Measurements from ENCODE around the gene ERRFI1. TPM values are rescaled to one million over a fixed set of nuclear protein-coding genes. Genes with fewer than 3 reads are reported as not detected.

Gene ERRFI1
- total RNA-seq, 3 donors from 2014 or later = 48.5 to 84.0 (median 50.2) TPM

- H3K4me3 ChIP-seq = no peak overlapping the region
- H3K9me3 ChIP-seq = no peaks in the 10 kb centered on the region
- H3K4me1 ChIP-seq (ENCODE audit: low read depth) = peaks cover 23% of the 10 kb centered on the region
- DNase-seq = no peak
- intact Hi-C loops (cut with DNase I, micrococcal nuclease) = loop anchor here (10.0 kb wide), 1 partner anchor 298 kb away; the partner anchor contains the start of gene SLC45A1 (in 2 of the 2)
- no peaks in the 10 kb centered on the region for H3K36me3 ChIP-seq (ENCODE audit: low read depth)
- no peak for ATAC-seq
- TF ChIP-seq CTCF (IDR thresholded peaks at IDR 0.05) = no peak
These were observed 9.2 kb downstream of the ERRFI1 start for GRCh38 chr1:8016895-8017241.

DNA sequence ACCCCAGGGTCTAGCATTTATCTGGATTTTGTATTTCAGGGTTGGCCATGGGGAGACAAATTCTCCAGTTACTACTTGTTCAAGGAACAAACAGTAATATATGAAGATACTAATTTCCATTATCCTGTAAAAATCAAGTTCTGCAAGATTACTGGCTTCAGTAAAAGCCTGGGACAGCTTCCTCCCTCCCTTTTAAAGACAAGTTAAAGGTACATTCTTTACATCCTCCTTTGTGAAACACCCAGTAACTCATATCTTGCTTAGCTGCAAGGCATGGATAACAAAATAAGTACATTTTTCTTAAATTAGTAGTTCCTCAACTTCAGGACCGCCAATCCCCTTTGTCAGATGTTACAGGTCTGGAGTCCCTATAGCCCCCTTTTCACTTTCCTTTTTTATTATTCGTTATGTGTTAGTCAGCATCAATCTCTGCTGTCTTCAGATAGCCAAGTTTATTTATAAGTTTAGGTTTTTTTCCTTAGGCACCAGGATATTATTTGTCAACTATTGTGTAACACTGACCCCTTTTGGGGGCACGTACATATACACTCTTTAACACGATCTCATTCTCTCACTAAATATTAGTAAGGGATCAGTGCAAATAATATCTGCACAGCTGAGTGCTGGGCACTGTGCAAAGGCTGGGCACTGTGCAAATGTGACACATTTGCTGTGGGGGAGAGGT is 9.8 kb downstream of the ERRFI1 start:
- ATAC-seq (no peak), DNase-seq (no peak)
- Histone ChIP-seq H3K36me3 (ENCODE audit: low read depth) (no peaks in the 10 kb centered on the region), H3K4me1 (ENCODE audit: low read depth) (peaks cover 23% of the 10 kb centered on the region), H3K4me3 (no peak overlapping the region), H3K9me3 (no peaks in the 10 kb centered on the region)
- TF ChIP-seq CTCF (IDR thresholded peaks at IDR 0.05) = no peak
- intact Hi-C loops (cut with DNase I, micrococcal nuclease) = loop anchor here (10.0 kb wide), 1 partner anchor 298 kb away; the partner anchor contains the start of gene SLC45A1 (in 2 of the 2)

GRCh38 chr1:8015809-8016165 is 10.3 kb downstream of the ERRFI1 start:
- Histone ChIP-seq H3K9me3 (no peaks in the 10 kb centered on the region), H3K4me3 (no peak overlapping the region), H3K36me3 (ENCODE audit: low read depth) (no peaks in the 10 kb centered on the region), H3K4me1 (ENCODE audit: low read depth) (peaks cover 23% of the 10 kb centered on the region)
- no peak for ATAC-seq
- intact Hi-C loops (cut with DNase I, micrococcal nuclease) = loop anchor here (10.0 kb wide), 1 partner anchor 299 kb away; the partner anchor contains the start of gene SLC45A1 (in 2 of the 2)
- no peak for TF ChIP-seq CTCF (IDR thresholded peaks at IDR 0.05)
- no peak for DNase-seq

DNA sequence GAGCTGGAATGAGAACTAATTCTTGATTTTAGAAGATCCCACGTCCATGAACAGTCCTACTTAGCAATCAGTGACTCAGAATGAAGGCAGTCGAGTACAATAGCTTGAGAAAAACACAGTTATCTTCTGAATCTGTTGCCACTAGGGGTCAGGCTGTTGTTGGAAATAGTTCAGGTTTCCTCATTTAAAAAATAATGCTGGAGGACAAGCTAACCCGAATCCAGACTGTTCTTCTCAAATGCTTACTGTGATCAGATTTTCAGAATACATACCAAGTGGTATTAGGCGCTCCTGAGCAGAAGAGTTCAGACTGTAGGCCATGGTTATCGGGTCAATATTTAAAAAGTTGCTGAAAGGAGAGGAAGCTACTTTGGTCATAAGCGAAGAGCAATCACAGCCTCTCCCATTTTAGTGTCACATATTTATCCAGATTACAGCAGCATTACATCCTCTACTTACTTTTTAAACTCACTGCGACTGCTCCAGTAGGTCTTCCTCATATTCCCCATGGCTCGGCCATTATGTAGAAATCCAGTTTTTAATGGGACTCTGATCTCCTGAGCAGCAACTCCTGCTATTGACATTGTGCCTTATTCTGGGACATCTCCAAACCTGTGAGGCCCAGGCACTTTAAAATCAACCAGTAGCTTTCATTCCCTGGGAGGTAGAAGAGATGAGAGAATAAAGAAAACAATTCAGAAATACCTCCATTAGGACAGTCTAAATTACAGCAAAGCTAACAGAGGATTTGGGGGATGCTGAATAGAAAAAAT is 10.9 kb downstream of the ERRFI1 start:
- TF ChIP-seq CTCF (IDR thresholded peaks at IDR 0.05) = no peak
- DNase-seq = peak in 1 of 3 donors; percentile 88
- Histone ChIP-seq H3K9me3 (no peaks in the 10 kb centered on the region), H3K4me1 (ENCODE audit: low read depth) (peaks cover 23% of the 10 kb centered on the region), H3K4me3 (no peak overlapping the region), H3K36me3 (ENCODE audit: low read depth) (no peaks in the 10 kb centered on the region)
- intact Hi-C loops (cut with DNase I, micrococcal nuclease) = loop anchor here (10.0 kb wide), 1 partner anchor 300 kb away; the partner anchor contains the start of gene SLC45A1 (in 2 of the 2)
- peak; percentile 73 for ATAC-seq

DNA sequence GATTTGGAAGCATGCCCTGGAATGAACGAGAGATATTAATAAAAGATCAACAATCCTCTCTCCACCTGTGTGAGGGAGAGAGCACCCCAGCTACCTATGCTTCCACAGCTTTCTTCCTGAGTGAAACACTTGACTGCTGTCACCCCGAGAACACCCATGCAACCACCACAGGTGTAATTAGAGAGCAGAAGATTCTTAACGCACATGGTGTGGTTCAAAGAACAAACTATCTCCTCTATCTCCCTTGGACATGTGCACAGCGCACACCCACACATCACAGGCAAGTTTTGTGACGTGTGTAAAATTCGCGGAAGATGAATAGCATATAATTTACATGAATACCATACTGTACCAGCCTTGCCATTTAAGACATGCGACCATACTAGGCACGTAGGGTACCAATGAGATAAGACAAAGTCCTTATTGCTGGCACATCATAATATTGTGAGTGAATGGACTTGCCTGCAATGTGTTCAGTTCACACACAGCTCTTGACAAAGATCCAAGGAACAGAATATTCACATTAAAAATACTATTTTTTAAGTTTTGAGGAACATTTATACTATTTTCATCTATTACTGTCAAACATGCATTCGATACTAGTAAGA is 11.6 kb downstream of the ERRFI1 start:
- Histone ChIP-seq H3K4me1 (ENCODE audit: low read depth) (peaks cover 23% of the 10 kb centered on the region), H3K36me3 (ENCODE audit: low read depth) (no peaks in the 10 kb centered on the region), H3K9me3 (no peaks in the 10 kb centered on the region), H3K4me3 (no peak overlapping the region)
- ATAC-seq (no peak), DNase-seq (no peak)
- no peak for TF ChIP-seq CTCF (IDR thresholded peaks at IDR 0.05)
- intact Hi-C loops (cut with DNase I, micrococcal nuclease) = loop anchor here (10.0 kb wide), 1 partner anchor 300 kb away; the partner anchor contains the start of gene SLC45A1 (in 2 of the 2)

Measured in mucosa of descending colon (tissue), 3 donors.